Neural cell (in vitro differentiated cells): ENCODE data around the gene PLXNA4. TPM values are rescaled to one million over a fixed set of nuclear protein-coding genes. Genes with fewer than 3 reads are reported as not detected.

Experiments used
- H2AFZ ChIP-seq: fragments of 200-600, 300-800 bp; sonication (generic), shearing (Covaris generic); 2 replicates; pipeline ENCODE4 v1.6.0; 2014; ENCODE audit warnings: low read depth, mild to moderate bottlenecking, antibody characterized with exemption, low read length, moderate library complexity
- H3F3A ChIP-seq: fragments of 200-600 bp; shearing (Covaris generic); 2 replicates; pipeline ENCODE4 v1.6.1; 2016; ENCODE audit warnings: mild to moderate bottlenecking, moderate library complexity, mixed read lengths, antibody characterized with exemption, low read length; ENCODE audit not compliant: insufficient read depth, poor library complexity, severe bottlenecking
- H3K27ac ChIP-seq: fragments of 200-600, 300-800 bp; sonication (generic), shearing (Covaris generic); 2 replicates; pipeline ENCODE4 v1.5.1; 2014; ENCODE audit warnings: mild to moderate bottlenecking, low read length, moderate library complexity
- H3K27me3 ChIP-seq: fragments of 300-800, 200-600 bp; sonication (generic), shearing (Covaris generic); 2 replicates; pipeline ENCODE4 v1.6.0; 2014; ENCODE audit warnings: mild to moderate bottlenecking, low read depth, low read length, moderate library complexity; ENCODE audit not compliant: insufficient read depth
- H3K36me3 ChIP-seq: fragments of 300-800, 200-600 bp; sonication (generic), shearing (Covaris generic); 2 replicates; pipeline ENCODE4 v1.5.1; 2014; ENCODE audit warnings: mild to moderate bottlenecking, antibody characterized with exemption, low read length, moderate library complexity; ENCODE audit not compliant: insufficient read depth
- H3K4me2 ChIP-seq: fragments of 300-800, 200-600 bp; sonication (generic), shearing (Covaris generic); 2 replicates; pipeline ENCODE4 v1.6.0; 2014; ENCODE audit warnings: mild to moderate bottlenecking, low read length
- H3K4me3 ChIP-seq: fragments of 300-800, 200-600 bp; sonication (generic), shearing (Covaris generic); 2 replicates; pipeline ENCODE4 v1.5.1; 2014; ENCODE audit warnings: mild to moderate bottlenecking, low read length, moderate library complexity
- H3K79me2 ChIP-seq: fragments of 200-600 bp; shearing (Covaris generic); replicated peaks from 2 replicates; pipeline ENCODE4 v1.6.0; 2014; ENCODE audit warnings: mild to moderate bottlenecking, low read length, moderate library complexity; ENCODE audit not compliant: insufficient read depth
- H3K9ac ChIP-seq: fragments of 300-800, 200-600 bp; sonication (generic), shearing (Covaris generic); 2 replicates; pipeline ENCODE4 v1.6.1; 2016; ENCODE audit warnings: mild to moderate bottlenecking, low read length, mixed read lengths
- H3K9me2 ChIP-seq: fragments of 200-600 bp; shearing (Covaris generic); 2 replicates; pipeline ENCODE4 v1.6.1; 2016; ENCODE audit warnings: mild to moderate bottlenecking, low read length, mixed read lengths; ENCODE audit not compliant: insufficient read depth
- H3K9me3 ChIP-seq: fragments of 200-600, 300-800 bp; sonication (generic), shearing (Covaris generic); 2 replicates; pipeline ENCODE4 v1.6.1; 2016; ENCODE audit warnings: mild to moderate bottlenecking, mixed run types, low read length, moderate library complexity, mixed read lengths
- H4K20me1 ChIP-seq: fragments of 200-600 bp; shearing (Covaris generic); 2 replicates; pipeline ENCODE4 v1.6.1; 2016; ENCODE audit warnings: mild to moderate bottlenecking, mixed run types; ENCODE audit not compliant: insufficient read depth
- EP300 ChIP-seq: fragments of 450-650 bp; conservative IDR thresholded peaks from 2 replicates; pipeline ENCODE4 v1.6.1; 2014; ENCODE audit warnings: antibody characterized with exemption, mild to moderate bottlenecking, moderate library complexity; ENCODE audit not compliant: poor library complexity, severe bottlenecking
- EZH2 ChIP-seq: fragments of 200-600, 300-800 bp; shearing (Covaris generic), sonication (generic); IDR thresholded peaks from 2 replicates; pipeline ENCODE4 v1.6.1; 2014; ENCODE audit warnings: antibody characterized with exemption, low read length, borderline replicate concordance, mild to moderate bottlenecking; ENCODE audit not compliant: insufficient read depth, poor library complexity, severe bottlenecking
- MXI1 ChIP-seq: fragments of 450-650 bp; conservative IDR thresholded peaks from 2 replicates; pipeline ENCODE4 v1.6.1; 2014; ENCODE audit warnings: antibody characterized with exemption, mild to moderate bottlenecking; ENCODE audit not compliant: poor library complexity, severe bottlenecking
- POLR2AphosphoS5 ChIP-seq: IDR thresholded peaks from 2 replicates; pipeline ENCODE4 v1.6.1; 2012
- RAD21 ChIP-seq: fragments of 450-650 bp; conservative IDR thresholded peaks from 2 replicates; pipeline ENCODE4 v1.6.1; 2014; ENCODE audit warnings: antibody characterized with exemption, mild to moderate bottlenecking, moderate library complexity
- SMC3 ChIP-seq: fragments of 450-650 bp; conservative IDR thresholded peaks from 2 replicates; pipeline ENCODE4 v1.6.1; 2014; ENCODE audit warnings: antibody characterized with exemption, mild to moderate bottlenecking, moderate library complexity; ENCODE audit not compliant: poor library complexity
- TAF1 ChIP-seq: IDR thresholded peaks from 2 replicates; pipeline ENCODE4 v1.6.1; 2012; ENCODE audit warnings: low read depth
- polyA plus RNA-seq: library from polyadenylated mRNA; depleted of rRNA; stranded (reverse); fragments of >200 nt; gene quantifications from 2 replicates; pipeline ENCODE4 v1.2.3, GENCODE V29; 2014
- TF ChIP-seq, protein P1 (sequence below): fragments of 450-650 bp; IDR thresholded peaks from 2 replicates; pipeline ENCODE4 v1.5.1; 2014; ENCODE audit warnings: antibody characterized with exemption, mild to moderate bottlenecking, moderate library complexity; ENCODE audit not compliant: poor library complexity, severe bottlenecking
- TF ChIP-seq, protein P2 (sequence below): IDR thresholded peaks from 2 replicates; pipeline ENCODE4 v1.6.1; 2012; ENCODE audit warnings: borderline replicate concordance

The PLXNA4 gene
- polyA plus RNA-seq, 1 donor from 2014 or later, result 7.2 TPM

GRCh38 chr7:132371948-132372347 is 204.3 kb downstream of the PLXNA4 start:
- TF ChIP-seq RAD21, result no peak
- no peak for TF ChIP-seq SMC3
- TF ChIP-seq POLR2AphosphoS5, result no peak
- no peaks in the 10 kb centered on the region for H3K79me2 ChIP-seq
- no peak overlapping the region for H3K27ac ChIP-seq
- no peaks in the 10 kb centered on the region for H3K36me3 ChIP-seq
- no peak overlapping the region for H3K4me3 ChIP-seq
- H3F3A ChIP-seq, result no peaks in the 10 kb centered on the region
- no peak overlapping the region for H3K9ac ChIP-seq
- no peak overlapping the region for H2AFZ ChIP-seq
- no peaks in the 10 kb centered on the region for H3K9me2 ChIP-seq
- H3K27me3 ChIP-seq, result no peaks in the 10 kb centered on the region
- H4K20me1 ChIP-seq, result no peaks in the 10 kb centered on the region
- H3K4me2 ChIP-seq, result no peak overlapping the region
- H3K9me3 ChIP-seq, result no peaks in the 10 kb centered on the region

GRCh38 chr7:132368246-132368900 is 207.9 kb downstream of the PLXNA4 start:
- Histone ChIP-seq H2AFZ (no peak overlapping the region), H3K9me2 (no peaks in the 10 kb centered on the region), H3K79me2 (no peaks in the 10 kb centered on the region), H3K4me2 (no peak overlapping the region), H3K36me3 (no peaks in the 10 kb centered on the region), H4K20me1 (no peaks in the 10 kb centered on the region), H3K9me3 (no peaks in the 10 kb centered on the region), H3K9ac (no peak overlapping the region), H3F3A (no peaks in the 10 kb centered on the region), H3K4me3 (no peak overlapping the region), H3K27ac (no peak overlapping the region), H3K27me3 (no peaks in the 10 kb centered on the region)
- TF ChIP-seq, protein P1, sequence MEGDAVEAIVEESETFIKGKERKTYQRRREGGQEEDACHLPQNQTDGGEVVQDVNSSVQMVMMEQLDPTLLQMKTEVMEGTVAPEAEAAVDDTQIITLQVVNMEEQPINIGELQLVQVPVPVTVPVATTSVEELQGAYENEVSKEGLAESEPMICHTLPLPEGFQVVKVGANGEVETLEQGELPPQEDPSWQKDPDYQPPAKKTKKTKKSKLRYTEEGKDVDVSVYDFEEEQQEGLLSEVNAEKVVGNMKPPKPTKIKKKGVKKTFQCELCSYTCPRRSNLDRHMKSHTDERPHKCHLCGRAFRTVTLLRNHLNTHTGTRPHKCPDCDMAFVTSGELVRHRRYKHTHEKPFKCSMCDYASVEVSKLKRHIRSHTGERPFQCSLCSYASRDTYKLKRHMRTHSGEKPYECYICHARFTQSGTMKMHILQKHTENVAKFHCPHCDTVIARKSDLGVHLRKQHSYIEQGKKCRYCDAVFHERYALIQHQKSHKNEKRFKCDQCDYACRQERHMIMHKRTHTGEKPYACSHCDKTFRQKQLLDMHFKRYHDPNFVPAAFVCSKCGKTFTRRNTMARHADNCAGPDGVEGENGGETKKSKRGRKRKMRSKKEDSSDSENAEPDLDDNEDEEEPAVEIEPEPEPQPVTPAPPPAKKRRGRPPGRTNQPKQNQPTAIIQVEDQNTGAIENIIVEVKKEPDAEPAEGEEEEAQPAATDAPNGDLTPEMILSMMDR, result no peak
- TF ChIP-seq TAF1 (no peak), EP300 (no peak)

DNA sequence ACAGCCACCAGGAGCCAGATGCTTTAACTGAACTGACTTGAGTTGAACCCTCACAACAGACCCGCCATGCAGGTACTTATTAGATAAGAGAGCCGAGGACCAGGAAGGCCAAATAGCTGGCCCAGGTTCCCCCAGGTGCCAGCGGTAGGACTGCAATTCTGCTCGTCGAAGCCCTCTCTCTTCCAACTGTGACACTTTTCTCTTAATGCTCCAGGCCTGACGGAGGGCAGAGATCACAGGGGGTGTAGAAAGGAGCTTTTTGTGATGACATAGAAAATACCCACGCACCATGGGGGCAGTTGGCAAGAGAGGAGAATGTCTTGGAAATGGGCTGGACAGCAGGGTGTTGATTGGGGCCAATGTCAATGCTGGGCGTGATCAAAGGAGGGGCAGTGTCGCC is 208.5 kb downstream of the PLXNA4 start:
- Histone ChIP-seq H3F3A (no peaks in the 10 kb centered on the region), H3K27ac (no peak overlapping the region), H3K9me2 (no peaks in the 10 kb centered on the region), H3K9me3 (no peaks in the 10 kb centered on the region), H3K36me3 (no peaks in the 10 kb centered on the region), H3K79me2 (no peaks in the 10 kb centered on the region), H4K20me1 (no peaks in the 10 kb centered on the region), H3K4me2 (no peak overlapping the region), H2AFZ (no peak overlapping the region), H3K4me3 (no peak overlapping the region), H3K9ac (no peak overlapping the region), H3K27me3 (no peaks in the 10 kb centered on the region)
- TF ChIP-seq RAD21, result no peak
- TF ChIP-seq, protein P1, result no peak
- TF ChIP-seq MXI1, result no peak
- TF ChIP-seq, protein P2, sequence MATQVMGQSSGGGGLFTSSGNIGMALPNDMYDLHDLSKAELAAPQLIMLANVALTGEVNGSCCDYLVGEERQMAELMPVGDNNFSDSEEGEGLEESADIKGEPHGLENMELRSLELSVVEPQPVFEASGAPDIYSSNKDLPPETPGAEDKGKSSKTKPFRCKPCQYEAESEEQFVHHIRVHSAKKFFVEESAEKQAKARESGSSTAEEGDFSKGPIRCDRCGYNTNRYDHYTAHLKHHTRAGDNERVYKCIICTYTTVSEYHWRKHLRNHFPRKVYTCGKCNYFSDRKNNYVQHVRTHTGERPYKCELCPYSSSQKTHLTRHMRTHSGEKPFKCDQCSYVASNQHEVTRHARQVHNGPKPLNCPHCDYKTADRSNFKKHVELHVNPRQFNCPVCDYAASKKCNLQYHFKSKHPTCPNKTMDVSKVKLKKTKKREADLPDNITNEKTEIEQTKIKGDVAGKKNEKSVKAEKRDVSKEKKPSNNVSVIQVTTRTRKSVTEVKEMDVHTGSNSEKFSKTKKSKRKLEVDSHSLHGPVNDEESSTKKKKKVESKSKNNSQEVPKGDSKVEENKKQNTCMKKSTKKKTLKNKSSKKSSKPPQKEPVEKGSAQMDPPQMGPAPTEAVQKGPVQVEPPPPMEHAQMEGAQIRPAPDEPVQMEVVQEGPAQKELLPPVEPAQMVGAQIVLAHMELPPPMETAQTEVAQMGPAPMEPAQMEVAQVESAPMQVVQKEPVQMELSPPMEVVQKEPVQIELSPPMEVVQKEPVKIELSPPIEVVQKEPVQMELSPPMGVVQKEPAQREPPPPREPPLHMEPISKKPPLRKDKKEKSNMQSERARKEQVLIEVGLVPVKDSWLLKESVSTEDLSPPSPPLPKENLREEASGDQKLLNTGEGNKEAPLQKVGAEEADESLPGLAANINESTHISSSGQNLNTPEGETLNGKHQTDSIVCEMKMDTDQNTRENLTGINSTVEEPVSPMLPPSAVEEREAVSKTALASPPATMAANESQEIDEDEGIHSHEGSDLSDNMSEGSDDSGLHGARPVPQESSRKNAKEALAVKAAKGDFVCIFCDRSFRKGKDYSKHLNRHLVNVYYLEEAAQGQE, result no peak
- no peak for TF ChIP-seq EP300
- no peak for TF ChIP-seq TAF1
- no peak for TF ChIP-seq POLR2AphosphoS5
- no peak for TF ChIP-seq EZH2
- TF ChIP-seq SMC3, result no peak
